Fibroblast of skin of left quadriceps (primary cell): ENCODE measurements around the gene CFAP54.
A peak's percentile ranks its signal among the peaks of the same experiment; 100 is the strongest.
"Not testable (repeated sequence)": the region's sequence is repeated elsewhere in the genome, so short reads cannot be mapped to it uniquely, and the experiment has no call there.

ENCODE experiments used
- DNase-seq, 2 experiments: peaks; one replicate each; pipeline ENCODE4 v3.0.0-alpha.2; 2013; ENCODE audit warnings: low read depth in 2 of 2

The CFAP54 gene, protein sequence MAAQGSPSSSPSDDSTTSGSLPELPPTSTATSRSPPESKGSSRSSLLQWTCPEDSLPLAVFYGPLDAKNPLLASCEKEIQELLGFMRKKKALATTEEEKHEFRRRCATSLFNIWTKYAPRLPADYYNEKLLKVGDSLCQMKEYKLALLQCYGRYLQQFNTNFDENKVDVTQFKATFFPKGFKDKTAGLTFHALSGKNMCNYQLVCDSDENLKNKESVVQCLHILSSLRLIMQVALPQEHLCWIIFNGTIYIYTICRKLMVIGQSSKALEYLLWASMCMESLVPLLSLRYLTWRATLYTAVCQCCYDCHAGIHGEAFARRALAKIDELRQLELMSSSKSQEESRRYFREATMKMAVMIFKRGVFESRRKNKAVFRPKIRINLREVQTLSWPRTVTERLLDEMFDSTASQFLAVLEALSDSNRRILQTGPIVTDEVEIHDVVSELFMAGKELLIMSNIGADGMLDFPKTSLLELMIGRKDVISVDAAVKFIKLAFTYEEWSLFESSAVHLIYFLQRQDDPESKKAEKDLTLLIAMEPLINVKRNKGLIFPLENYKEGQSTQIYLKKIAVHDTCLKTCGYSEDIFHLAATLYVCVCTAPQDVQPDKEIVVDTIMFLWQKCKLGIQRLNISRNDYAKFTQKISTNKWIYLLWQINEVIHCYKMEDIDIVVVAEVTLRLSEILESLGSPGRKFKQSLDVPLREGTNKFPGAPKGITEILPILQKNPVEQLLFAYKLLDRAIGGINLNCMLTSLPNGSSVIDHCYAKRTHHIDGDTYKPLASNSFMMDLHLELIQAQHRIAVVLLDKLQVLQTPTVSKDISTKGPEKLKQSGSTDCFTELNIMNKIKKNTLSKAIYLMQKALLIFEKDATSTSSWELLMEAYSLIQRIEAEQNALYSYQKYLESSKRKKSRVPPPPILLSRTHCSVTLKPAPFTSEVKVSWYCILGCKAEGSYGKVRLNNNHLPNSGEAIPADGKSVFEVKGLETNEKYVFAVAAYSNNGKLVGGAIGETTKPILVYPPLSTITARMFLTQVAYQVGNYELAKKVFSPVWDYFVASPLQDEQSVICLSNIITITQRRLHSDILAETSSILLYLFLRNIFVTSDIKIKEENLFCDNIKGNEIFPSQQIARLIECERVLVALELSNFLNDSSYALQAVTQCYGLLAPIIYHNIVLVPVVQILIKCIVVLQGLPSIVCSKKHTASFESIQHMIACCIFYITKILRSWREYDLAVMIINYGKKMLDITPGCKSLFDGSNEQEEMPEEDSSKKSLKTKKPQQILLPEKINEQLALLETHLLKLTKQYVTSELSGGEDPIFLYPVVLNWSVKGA (N-terminal part only)

DNA sequence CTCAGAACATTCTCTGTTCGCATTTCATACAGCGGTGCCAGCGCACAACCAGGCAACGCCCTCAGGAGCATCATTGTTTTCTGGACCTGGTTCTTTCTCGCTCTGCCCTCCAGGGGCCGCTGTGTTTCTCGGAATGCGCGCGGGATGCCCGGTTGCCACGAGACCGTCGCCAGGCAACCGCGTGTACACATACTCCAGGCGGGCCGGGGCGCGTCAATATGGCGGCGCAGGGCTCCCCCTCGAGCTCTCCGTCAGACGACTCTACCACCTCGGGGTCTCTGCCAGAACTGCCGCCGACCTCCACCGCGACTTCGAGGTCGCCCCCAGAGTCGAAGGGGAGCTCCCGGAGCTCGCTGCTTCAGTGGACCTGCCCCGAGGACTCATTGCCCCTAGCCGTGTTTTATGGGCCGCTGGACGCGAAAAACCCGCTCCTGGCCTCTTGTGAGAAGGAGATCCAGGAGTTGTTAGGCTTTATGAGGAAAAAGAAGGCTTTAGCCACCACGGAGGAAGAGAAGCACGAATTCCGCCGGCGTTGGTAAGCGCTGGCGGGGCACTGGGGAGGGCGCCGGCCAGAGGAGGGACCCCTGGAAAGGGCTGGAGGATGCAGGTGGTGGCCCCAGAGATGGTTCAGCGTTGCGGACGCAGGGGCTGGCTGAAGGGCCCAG is at the start of gene CFAP54:
TSS of gene CFAP54 (plus strand) at position 186 of the 665 bp plus-strand sequence. CDS start at position 219, 33 bp downstream.
- DNase-seq = peak; percentile 83 to 84

DNA sequence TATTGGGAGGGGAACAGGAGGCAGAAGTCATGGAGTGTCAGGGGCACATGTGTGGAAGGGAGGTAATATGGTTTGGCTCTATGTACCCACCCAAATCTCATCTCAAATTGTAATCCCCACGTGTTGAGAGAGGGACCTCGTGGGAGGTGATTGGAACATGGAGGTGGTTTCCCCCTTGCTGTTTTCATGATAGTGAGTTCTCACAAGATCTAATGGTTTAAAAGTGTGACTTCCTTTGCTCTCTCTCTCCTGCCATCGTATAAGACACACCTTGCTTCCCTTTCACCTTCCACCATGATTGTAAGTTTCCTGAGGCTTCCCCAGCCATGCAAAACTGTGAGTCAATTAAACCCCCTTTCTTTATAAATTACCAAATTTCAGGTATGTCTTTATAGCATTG is 47.6 kb upstream of the CFAP54 start:
- DNase-seq = no peak

DNA sequence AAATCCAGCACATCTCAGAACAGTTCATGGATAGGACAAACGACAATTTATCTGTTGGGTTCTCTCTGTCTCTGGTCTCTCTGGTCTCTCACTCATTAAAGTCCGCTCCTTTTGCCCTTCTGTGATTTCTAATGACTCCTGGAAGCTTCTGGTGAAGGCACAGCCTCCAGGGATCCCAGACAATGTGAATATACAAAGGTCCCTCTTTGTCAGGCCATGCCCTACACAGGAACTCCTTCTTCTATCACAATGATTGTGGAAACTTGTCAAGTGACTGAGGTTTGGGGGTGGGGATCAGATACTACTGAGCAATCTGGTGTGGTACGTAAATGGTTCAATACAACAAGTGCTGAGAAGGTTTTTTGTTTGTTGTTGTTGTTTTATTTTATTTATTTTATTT is 46.5 kb upstream of the CFAP54 start:
- no peak for DNase-seq

DNA sequence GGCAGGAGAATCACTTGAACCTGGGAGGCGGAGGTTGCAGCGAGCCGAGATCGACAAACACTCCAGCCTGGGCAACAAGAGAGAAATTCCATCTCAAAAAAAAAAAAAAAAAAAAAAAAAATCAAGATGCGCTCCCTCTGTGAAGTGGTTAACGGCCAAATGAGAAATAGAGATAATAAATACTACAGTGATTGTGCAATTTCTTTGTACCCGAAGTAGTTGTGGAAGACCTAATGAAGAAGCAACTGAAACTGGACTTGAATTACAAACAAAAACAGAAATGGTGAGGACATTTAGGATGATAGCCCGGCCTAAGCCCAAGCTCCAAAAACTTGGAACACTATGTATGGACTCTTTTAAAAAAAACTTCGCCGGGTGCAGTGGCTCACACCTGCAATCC is 45.0 kb upstream of the CFAP54 start:
- DNase-seq = no peak

DNA sequence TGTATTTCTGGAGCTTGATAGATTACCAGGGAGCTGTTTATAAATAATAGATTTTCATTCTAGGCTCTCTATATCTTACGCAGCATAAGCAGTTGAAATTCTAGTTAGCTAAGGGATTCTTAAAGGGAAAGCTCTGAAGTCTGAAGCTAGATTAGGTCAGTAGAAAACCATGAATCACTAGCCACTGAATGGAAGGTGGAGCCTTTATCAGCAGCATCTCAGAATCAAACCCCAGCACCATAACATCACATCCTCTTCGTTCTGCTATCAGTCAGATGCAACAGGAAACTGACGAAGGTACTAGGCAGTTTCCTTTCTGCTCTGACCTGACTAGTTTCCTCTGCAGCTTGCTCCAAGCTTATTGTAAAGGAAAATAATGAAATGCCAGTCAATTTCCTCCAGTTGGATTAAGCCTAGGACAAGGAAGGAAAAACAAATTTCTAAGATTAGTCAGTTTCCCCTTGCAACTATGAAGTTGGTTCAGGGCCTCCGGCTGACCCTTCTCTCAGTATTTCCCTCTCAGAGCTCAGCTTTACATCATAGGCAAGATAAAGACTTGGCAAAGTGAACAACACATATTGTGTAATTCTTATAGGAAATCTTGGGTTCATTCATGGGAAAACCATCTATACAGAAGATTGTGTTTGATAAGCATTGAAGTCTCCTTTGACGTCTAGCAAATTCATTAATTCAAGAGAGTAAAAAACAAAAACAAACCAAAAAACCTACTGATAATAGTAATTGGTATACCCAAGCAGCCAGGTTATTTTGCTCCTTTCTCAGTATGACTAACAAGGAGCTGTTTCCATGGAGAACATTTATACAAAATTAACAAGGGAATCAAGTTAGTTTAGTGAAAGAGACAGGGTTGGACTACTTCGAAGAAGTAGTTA is 43.4 kb upstream of the CFAP54 start:
- DNase-seq = peak; percentile 66 to 67

DNA sequence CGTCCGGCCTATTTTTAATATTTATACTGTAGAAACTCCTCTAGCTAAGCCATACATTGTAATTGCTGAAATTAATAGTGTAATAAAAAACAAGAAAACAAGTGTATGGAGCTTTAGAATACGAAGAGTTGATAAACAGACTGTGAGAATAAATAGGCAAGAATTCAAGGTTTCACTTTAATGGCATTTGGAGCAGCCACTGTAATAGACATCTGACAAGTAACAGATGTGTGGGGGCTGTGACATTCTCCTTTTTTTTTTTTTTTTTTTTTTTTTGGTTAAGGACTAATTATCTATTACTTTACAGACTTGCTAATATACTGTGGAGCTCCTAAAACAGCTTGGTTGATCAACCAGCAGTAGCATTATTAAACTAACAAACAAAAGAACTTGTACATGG is 42.1 kb upstream of the CFAP54 start:
- no peak for DNase-seq

DNA sequence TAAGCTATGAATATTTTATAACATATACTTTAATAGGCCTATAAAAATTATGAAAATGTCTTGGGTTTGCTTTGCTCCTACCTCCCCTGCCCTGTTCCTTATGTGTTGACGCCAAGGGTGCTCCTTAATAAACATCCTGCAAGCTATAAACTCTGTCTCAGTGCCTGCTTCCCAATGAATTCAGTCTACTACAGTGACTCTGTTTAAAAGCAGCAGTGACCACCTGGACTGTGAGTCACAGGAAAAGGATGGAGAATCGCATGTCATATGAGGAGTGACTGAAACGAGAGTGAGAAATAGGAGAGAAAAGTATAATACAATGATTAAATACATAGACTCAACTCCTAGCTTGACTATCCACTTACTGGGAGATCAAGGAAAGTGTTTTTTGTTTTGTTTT is 41.1 kb upstream of the CFAP54 start:
- DNase-seq = no peak

DNA sequence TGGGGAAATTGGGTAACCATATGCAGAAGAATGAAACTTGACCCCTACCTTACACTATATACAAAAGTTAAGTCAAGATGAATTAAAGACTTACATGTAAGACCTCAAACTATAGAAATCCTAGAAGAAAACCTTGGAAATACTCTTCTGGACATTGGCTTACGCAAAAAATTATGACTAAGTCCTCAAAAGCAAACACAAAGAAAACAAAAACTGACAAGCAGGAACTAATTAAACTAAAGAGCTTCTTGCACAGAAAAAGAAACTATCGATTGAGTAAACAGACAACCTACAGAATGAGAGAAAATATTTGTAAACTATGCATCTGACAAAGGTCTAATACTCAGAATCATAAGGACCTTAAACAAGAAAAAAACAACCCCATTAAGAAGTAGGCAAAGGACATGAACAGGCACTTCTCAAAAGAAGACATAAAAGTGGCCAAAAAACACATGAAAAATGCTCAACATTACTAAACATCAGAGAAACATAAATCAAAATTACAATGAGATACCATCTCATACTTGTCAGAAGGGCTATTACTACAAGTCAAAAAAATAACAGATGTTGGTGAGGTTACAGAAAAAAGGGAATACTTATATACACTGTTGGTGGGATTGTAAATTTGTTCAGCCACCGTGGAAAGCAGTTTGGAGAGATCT is 37.0 kb upstream of the CFAP54 start:
- DNase-seq = no peak

DNA sequence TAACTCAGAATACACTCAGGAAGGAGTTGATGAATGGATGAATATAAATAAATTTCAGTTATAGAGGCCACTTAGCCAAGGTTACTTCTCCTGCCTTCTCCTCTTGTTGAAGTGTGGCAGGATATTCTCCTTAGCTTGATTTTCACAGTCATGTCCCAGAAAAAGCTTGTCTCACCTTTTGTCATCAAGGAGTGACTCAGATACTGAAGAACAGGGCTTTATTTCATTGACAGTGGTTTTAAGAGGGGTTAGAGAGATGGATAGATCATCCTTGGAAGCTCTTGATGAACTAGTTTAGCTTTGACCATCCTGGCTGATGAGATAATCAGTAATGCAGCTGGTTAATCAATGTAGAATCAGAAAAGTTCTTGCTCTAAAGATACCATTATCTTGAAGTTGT is 35.0 kb upstream of the CFAP54 start:
- no peak for DNase-seq

DNA sequence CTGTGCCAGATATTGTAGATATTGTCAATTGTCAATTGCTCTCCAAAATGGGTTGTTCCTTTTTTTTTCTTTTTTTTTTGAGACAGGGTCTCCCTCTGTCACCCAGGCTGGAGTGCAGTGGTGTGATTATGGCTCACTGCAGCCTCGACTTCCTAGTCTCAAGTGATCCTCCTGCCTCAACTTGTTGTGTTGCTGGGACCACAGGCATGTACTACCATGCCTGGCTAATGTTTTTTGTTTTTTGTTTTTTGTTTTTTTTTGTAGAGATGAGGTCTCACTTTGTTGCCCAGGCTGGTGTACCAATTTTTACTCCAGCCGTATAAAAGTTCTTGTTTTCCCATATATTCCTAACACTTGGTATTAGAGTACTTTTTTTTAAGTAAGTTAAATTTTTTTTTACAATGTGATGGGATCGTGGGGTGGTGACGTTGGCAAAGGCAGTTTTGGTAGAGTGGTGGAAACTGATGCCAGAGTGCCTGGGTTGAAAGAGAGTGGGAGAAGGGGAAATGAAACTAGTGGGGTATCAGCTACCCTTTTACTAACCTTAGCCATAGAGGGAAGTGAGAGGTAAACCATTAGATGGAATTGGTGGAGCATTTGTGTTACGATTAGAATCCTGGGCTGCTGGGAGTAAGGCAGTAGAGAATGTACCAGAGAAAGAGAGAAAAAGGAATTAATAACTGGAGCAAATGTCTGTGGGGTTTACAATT is 33.0 kb upstream of the CFAP54 start:
- no peak for DNase-seq

DNA sequence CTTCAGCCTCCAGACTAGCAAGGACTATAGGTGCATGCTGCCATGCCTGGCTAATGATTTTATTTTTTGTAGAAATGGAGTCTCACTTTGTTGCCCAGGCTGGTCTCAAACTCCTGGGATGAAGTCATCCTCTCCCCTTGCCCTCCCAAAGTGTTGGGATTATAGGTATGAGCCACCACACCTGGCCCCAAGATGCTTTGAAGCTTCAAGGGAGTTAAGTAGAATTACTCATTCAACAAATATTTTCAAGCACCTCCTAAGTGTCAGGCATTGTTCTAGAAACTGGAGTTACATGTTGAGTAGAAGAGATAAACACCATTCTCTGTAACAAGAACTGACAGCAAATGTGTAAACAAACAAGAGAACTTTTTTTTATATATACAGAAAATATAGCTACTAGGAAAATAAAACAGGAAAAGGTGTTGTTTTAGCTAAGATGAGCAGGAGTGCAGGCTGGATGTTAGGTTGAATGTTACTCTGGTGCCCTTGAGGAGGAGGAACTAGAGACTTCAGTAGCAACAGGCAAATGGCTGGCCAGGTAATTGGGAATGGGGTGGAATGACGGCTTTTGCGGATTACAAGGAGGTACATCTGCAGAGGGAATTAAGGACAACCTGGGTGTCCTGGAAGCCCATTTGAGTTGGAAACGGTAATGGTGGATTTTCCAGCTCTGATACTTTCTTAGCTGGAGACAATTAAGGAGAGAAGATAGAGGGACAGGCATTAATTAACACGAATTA is 32.0 kb upstream of the CFAP54 start:
- no peak for DNase-seq

DNA sequence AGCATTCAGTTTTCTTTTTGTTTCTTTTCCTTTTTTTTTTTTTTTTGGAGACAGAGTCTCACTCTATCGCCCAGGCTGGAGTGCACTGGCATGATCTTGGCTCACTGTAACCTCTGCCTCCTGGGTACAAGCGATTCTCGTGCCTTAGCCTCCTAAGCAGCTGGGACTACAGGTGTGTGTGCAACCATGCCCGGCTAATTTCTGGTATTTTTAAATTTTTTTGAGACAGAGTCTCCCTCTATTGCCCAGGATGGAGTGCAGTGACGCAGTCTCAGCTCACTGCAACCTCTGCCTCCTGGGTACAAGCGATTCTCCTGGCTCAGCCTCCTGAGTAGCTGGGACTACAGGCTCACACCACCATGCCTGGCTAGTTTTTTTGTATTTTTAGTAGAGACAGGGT is 30.1 kb upstream of the CFAP54 start:
- DNase-seq = not testable (repeated sequence)

DNA sequence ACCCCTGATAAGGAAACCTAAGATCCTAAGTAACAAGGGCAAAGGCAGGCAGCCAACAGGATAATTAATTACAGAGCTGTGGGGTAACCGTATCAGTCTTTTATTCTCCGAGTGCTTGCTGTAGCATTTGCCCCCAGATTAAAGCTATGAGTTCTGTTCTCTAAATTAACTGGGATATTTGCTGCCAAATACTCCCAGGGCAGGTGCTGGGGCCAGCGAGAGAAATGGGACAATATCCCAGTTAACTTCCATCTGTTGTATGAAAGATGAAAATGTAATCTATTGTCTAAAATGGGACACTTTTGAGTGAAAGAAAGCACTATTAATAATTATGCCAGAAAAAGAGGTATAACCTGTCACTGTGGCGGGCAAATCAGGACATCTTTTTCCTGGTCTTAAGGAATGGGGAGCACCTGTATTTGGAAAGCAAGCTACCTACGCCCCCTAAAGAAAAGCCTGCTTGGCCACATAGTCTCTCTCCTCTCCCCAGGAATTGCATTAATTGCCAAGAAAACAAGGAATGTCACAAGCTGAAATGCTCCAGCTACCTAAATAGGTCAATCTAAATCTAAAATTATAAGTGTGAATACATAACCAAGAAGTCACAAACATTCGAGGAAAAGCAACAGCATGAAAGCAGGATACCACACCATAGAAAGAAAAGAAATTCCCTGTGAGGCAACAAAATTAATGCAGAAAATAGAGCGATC is 26.7 kb upstream of the CFAP54 start:
- DNase-seq = no peak

DNA sequence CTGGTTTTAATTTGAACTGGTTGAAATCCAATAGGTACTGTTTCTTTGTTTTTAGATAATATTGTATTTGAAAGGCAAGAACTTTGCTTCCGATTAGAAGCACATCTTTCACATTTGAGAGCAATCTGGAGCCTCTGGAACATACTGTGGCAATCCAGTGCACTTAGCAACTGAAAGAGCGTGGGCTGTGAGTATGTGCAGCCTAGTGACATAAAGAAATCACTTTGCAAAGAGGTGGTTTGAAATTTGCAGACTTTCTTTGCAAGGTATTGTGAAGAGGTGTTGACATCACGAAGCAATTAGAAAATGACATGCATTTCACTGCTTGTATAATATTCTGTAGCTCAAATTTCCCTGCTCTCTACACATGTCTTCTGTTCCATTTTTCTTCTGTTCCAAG is 23.5 kb upstream of the CFAP54 start:
- no peak for DNase-seq

DNA sequence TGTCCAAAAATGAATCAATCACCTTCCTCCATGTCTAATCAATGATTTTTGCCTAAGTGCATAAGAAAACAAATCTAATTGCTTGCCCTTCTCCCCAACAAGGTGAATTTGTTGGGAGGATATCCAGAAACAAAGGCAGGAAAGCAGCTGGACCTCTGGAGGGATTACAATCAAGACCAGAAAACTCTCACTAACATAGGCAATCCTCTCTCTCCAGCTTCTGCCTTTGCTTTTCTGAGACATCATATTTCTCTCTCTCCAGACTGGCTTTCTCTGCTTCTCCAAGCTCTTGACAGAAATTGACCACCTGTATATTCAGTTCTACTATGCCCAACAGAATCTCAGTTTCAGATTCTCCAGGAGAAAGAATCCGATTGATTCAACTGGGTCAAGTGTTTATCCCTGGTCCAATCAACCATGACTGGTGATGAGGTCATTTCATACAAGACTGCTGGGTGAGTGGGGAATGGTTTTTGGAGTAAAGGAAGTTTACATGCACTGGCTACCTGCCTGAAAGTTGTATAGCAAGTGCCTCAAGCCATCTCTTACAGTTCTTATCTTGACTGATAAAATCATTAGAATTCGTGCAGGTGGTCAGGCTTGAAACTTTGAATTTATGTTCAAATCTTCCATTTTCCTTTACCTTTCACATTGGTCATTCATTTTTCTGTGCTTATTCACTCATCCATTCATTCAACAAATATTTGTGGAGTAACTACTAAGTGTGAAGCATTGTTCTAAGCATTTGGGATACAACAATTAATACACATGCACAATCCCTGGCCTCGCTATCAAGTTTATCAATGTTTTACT is 22.2 kb upstream of the CFAP54 start:
- DNase-seq = no peak

DNA sequence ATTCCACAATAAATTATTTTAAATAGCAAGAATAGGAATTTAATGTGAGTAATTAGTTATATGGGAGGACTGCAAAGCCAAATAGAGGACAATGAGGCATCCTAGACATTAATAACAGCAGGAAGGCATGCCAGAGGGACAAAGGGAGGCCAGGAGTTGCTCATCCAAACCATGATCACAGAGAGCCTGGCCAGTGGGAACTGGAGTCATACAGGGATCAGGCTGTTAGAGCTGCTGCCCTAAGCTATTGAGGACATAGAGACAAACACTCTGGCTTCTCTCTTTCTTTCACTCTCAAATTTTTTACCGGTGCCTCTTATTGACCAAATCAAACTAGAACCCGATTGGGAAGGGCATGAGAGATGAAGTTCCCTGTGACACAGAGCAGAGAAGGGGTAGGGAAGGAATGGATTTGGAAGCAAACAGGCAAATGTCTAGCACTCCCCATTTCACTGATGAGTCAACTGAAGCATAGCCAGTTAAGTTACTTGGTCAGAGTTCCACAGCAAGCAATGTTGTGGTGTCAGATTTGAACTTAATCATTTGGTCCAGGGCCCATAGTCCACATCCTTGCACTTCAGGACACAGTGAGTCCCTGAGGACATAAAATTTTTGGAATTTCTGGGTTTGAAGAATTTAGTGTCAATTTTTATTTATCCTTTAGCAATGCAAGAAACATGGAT is 17.9 kb upstream of the CFAP54 start:
- no peak for DNase-seq
